ENCODE results near the gene CDC123.
A peak's percentile ranks its signal among the peaks of the same experiment; 100 is the strongest.
"Not testable (repeated sequence)": the region's sequence is repeated elsewhere in the genome, so short reads cannot be mapped to it uniquely, and the experiment has no call there.

Gene CDC123

GRCh38 chr10:12237265-12238220, 41.6 kb downstream of the CDC123 start:
- DNase-seq: no peak

- DNase-seq: no peak
Measured at GRCh38 chr10:12238821-12239220, 42.8 kb downstream of the CDC123 start.

- no peak for DNase-seq
Measured at GRCh38 chr10:12241810-12242529, 46.0 kb downstream of the CDC123 start.

GRCh38 chr10:12243864-12244620, 48.1 kb downstream of the CDC123 start:
- DNase-seq: no peak

- DNase-seq: no peak
Measured at GRCh38 chr10:12250181-12250580, 54.2 kb downstream of the CDC123 start.

GRCh38 chr10:12250702-12251101, 54.7 kb downstream of the CDC123 start:
- DNase-seq: not testable (repeated sequence)

GRCh38 chr10:12251581-12251980, 55.6 kb downstream of the CDC123 start:
- DNase-seq: no peak

GRCh38 chr10:12252882-12253546, 57.0 kb downstream of the CDC123 start:
- DNase-seq: no peak

- DNase-seq: no peak
Measured at GRCh38 chr10:12255048-12255447, 59.1 kb downstream of the CDC123 start.

GRCh38 chr10:12259988-12260387, 64.0 kb downstream of the CDC123 start:
- no peak for DNase-seq

GRCh38 chr10:12262278-12262981, 66.4 kb downstream of the CDC123 start:
- no peak for DNase-seq

- peak; percentile 31 for DNase-seq
Measured at GRCh38 chr10:12264204-12264940, 68.4 kb downstream of the CDC123 start.

- no peak for DNase-seq
Measured at GRCh38 chr10:12269056-12269455, 73.1 kb downstream of the CDC123 start.

- DNase-seq: no peak
Measured at GRCh38 chr10:12271210-12271540, 75.2 kb downstream of the CDC123 start.

- DNase-seq: not testable (repeated sequence)
Measured at GRCh38 chr10:12277862-12278261, 81.9 kb downstream of the CDC123 start.

GRCh38 chr10:12279281-12279680, 83.3 kb downstream of the CDC123 start:
- DNase-seq: no peak

- DNase-seq: no peak
Measured at GRCh38 chr10:12287772-12288171, 91.8 kb downstream of the CDC123 start.

GRCh38 chr10:12297784-12298183, 101.8 kb downstream of the CDC123 start:
- not testable (repeated sequence) for DNase-seq

GRCh38 chr10:12299222-12299965, 103.4 kb downstream of the CDC123 start:
- DNase-seq: no peak

Data from GOT3 (cell line).